DMS153 treated with DMSO at 0.1 percent for 48 hours (cell line): ENCODE data around the gene FANK1.
"Not testable (repeated sequence)": the region's sequence is repeated elsewhere in the genome, so short reads cannot be mapped to it uniquely, and the experiment has no call there.

Experiments
- DNase-seq: peaks from one replicate; lab custom pipeline; 2025; ENCODE audit not compliant: unreplicated experiment; lab: John Stamatoyannopoulos, UW

FANK1 gene

GRCh38 chr10:125886914-125887512 is 9.4 kb upstream of the FANK1 start:
- DNase-seq: no peak

GRCh38 chr10:125889441-125889840 is 6.9 kb upstream of the FANK1 start:
- DNase-seq: not testable (repeated sequence)

- DNase-seq: peak; percentile 53
Measured at GRCh38 chr10:125892402-125892801, 4.0 kb upstream of the FANK1 start.

GRCh38 chr10:125894176-125894575 is 2.2 kb upstream of the FANK1 start:
- not testable (repeated sequence) for DNase-seq

- not testable (repeated sequence) for DNase-seq
Measured at GRCh38 chr10:125895130-125896087, 955 bp upstream of the FANK1 start.

- DNase-seq: not testable (repeated sequence)
Measured at GRCh38 chr10:125897317-125897716, 953 bp downstream of the FANK1 start.

GRCh38 chr10:125900963-125901362 is 4.6 kb downstream of the FANK1 start:
- not testable (repeated sequence) for DNase-seq

GRCh38 chr10:125903135-125903640 is 6.8 kb downstream of the FANK1 start:
- not testable (repeated sequence) for DNase-seq

- DNase-seq: not testable (repeated sequence)
Measured at GRCh38 chr10:125905069-125905994, 9.0 kb downstream of the FANK1 start.

GRCh38 chr10:125907598-125907997 is 11.2 kb downstream of the FANK1 start:
- not testable (repeated sequence) for DNase-seq

GRCh38 chr10:125908813-125909212 is 12.4 kb downstream of the FANK1 start:
- DNase-seq: not testable (repeated sequence)

GRCh38 chr10:125909491-125909890 is 13.1 kb downstream of the FANK1 start:
- DNase-seq: not testable (repeated sequence)

- DNase-seq: no peak
Measured at GRCh38 chr10:125911145-125911544, 14.8 kb downstream of the FANK1 start.

- DNase-seq: peak; percentile 84
Measured at GRCh38 chr10:125911990-125912389, 15.6 kb downstream of the FANK1 start.

- DNase-seq: not testable (repeated sequence)
Measured at GRCh38 chr10:125913277-125913676, 16.9 kb downstream of the FANK1 start.

GRCh38 chr10:125916977-125917376 is 20.6 kb downstream of the FANK1 start:
- no peak for DNase-seq

- not testable (repeated sequence) for DNase-seq
Measured at GRCh38 chr10:125917704-125918361, 21.5 kb downstream of the FANK1 start.

GRCh38 chr10:125921643-125922306 is 25.4 kb downstream of the FANK1 start:
- not testable (repeated sequence) for DNase-seq

GRCh38 chr10:125925262-125925834 is 29.0 kb downstream of the FANK1 start:
- no peak for DNase-seq
